OCI-LY1 (cell line): Measurements from ENCODE around the gene SLC25A25.
A peak's percentile ranks its signal among the peaks of the same experiment; 100 is the strongest.

Source experiments
- H2AFZ ChIP-seq: fragments of 200-600 bp; sonication (generic), shearing (Covaris generic); 2 replicates; pipeline ENCODE4 v1.6.0; 2014; ENCODE audit warnings: antibody characterized with exemption, mild to moderate bottlenecking, low read length
- H3F3A ChIP-seq: fragments of 200-600 bp; sonication (generic), shearing (Covaris generic); 2 replicates; pipeline ENCODE4 v1.6.0; 2014; ENCODE audit warnings: mild to moderate bottlenecking, antibody characterized with exemption, low read length, moderate library complexity; ENCODE audit not compliant: insufficient read depth
- H3K27ac ChIP-seq: fragments of 200-600 bp; sonication (generic); 2 replicates; pipeline ENCODE4 v1.5.1; 2014; ENCODE audit warnings: low read length, mixed run types, mild to moderate bottlenecking, low read depth; ENCODE audit not compliant: poor library complexity, severe bottlenecking
- H3K27me3 ChIP-seq: fragments of 200-600 bp; sonication (generic); 2 replicates; pipeline ENCODE4 v1.6.0; 2014; ENCODE audit warnings: antibody characterized with exemption, mild to moderate bottlenecking, low read length, moderate library complexity; ENCODE audit not compliant: insufficient read depth
- H3K36me3 ChIP-seq: fragments of 200-600 bp; sonication (generic); 2 replicates; pipeline ENCODE4 v1.6.1; 2014; ENCODE audit warnings: mild to moderate bottlenecking, antibody characterized with exemption, low read length, moderate library complexity, mixed read lengths; ENCODE audit not compliant: insufficient read depth
- H3K4me1 ChIP-seq: fragments of 200-600 bp; sonication (generic); 2 replicates; pipeline ENCODE4 v1.5.1; 2014; ENCODE audit warnings: mild to moderate bottlenecking, low read length, moderate library complexity; ENCODE audit not compliant: insufficient read depth, severe bottlenecking
- H3K4me2 ChIP-seq: fragments of 200-600 bp; sonication (generic), shearing (Covaris generic); 2 replicates; pipeline ENCODE4 v1.6.1; 2014; ENCODE audit warnings: low read length
- H3K4me3 ChIP-seq: fragments of 200-600 bp; sonication (generic); 2 replicates; pipeline ENCODE4 v1.5.1; 2014; ENCODE audit warnings: low read length, low read depth, mild to moderate bottlenecking, mixed read lengths; ENCODE audit not compliant: poor library complexity, severe bottlenecking
- H3K79me2 ChIP-seq: fragments of 200-600 bp; shearing (Covaris generic); 2 replicates; pipeline ENCODE4 v1.6.1; 2016; ENCODE audit warnings: mixed run types, low read length, mixed read lengths; ENCODE audit not compliant: insufficient read depth
- H3K9ac ChIP-seq: fragments of 200-600 bp; sonication (generic), shearing (Covaris generic); 2 replicates; pipeline ENCODE4 v1.6.1; 2014; ENCODE audit warnings: mild to moderate bottlenecking, low read length, mixed read lengths
- H3K9me2 ChIP-seq: fragments of 200-600 bp; sonication (generic), shearing (Covaris generic); 2 replicates; pipeline ENCODE4 v1.6.1; 2014; ENCODE audit warnings: low read depth, mild to moderate bottlenecking, low read length, mixed read lengths
- H3K9me3 ChIP-seq: fragments of 200-600 bp; shearing (Covaris generic); 2 replicates; pipeline ENCODE4 v1.6.1; 2014; ENCODE audit warnings: low read length, mixed read lengths
- H4K20me1 ChIP-seq: fragments of 200-600 bp; sonication (generic), shearing (Covaris generic); 2 replicates; pipeline ENCODE4 v1.6.0; 2016; ENCODE audit warnings: mild to moderate bottlenecking, low read length; ENCODE audit not compliant: insufficient read depth
- CTCF ChIP-seq: fragments of 200-600 bp; sonication (generic), shearing (Covaris generic); IDR thresholded peaks from 2 replicates; pipeline ENCODE4 v1.5.1; 2017; ENCODE audit warnings: mild to moderate bottlenecking, antibody characterized with exemption, low read length, moderate library complexity, mixed read lengths
- EZH2 ChIP-seq: fragments of 200-600 bp; sonication (generic), shearing (Covaris generic); IDR thresholded peaks from 2 replicates; pipeline ENCODE4 v1.8.0; 2017; ENCODE audit warnings: borderline replicate concordance, mixed run types, mild to moderate bottlenecking, antibody characterized with exemption, low read length, moderate library complexity, mixed read lengths

Gene SLC25A25

GRCh38 chr9:128116104-128117083 is 48.4 kb downstream of the SLC25A25 start:
- H3K4me2 ChIP-seq = no peak overlapping the region
- no peaks in the 10 kb centered on the region for H3F3A ChIP-seq
- no peak overlapping the region for H3K9ac ChIP-seq
- H2AFZ ChIP-seq = no peak overlapping the region
- TF ChIP-seq EZH2 (no peak), CTCF (no peak)
- no peaks in the 10 kb centered on the region for H3K9me2 ChIP-seq
- H3K4me3 ChIP-seq = no peak overlapping the region
- no peaks in the 10 kb centered on the region for H3K79me2 ChIP-seq
- H3K27me3 ChIP-seq = no peaks in the 10 kb centered on the region
- peaks cover 44% of the 10 kb centered on the region for H3K36me3 ChIP-seq
- H3K27ac ChIP-seq = peak overlapping the region; percentile 77
- peaks cover 22% of the 10 kb centered on the region for H3K4me1 ChIP-seq
- no peaks in the 10 kb centered on the region for H4K20me1 ChIP-seq
- no peaks in the 10 kb centered on the region for H3K9me3 ChIP-seq

DNA sequence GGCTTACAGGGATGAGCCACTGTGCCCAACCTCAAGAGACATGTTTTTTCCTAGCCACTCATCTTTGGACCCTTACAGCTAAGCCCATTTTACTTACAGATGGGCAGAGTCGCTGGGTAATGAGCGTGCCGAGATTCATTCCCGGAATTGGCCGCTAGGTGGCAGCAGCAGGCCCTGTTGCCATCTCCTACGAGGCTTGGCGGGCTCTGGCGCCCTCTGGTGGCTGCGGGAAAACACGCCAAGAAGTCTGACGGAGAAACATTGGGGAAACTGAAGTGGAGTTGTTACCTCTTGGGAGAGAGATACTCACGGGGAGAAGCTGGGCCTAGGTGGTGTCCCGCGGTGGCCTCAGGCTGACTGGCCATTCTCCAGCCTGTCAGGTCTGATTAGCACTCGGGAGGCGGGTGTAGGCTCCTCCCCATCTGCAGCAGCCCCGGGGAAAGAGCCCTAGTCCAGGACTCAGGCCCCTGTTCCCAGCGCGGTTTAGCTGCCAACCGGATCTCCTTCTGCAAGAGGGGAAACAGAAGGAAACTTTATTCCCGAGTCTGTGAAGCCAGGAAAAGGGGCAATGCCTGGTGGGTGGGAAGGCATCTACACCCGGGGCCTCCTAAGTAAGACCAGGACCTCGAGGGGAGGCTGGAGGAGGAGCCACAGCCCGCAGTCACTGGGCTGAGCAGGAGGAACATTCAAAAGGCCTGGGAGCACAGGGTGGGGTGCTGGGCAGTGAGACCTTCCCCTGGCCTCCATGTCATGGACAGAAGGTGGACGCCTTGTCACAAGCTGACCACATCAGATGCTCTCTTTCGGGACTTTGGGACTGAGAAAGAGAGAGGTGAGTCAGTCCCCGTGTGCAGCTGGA is 49.8 kb downstream of the SLC25A25 start:
- H3K4me2 ChIP-seq = no peak overlapping the region
- H3K9ac ChIP-seq = no peak overlapping the region
- H3K79me2 ChIP-seq = no peaks in the 10 kb centered on the region
- H3K27me3 ChIP-seq = no peaks in the 10 kb centered on the region
- peaks cover 22% of the 10 kb centered on the region for H3K4me1 ChIP-seq
- no peak overlapping the region for H2AFZ ChIP-seq
- H3K9me2 ChIP-seq = no peaks in the 10 kb centered on the region
- no peak overlapping the region for H3K4me3 ChIP-seq
- peak; percentile 100 for TF ChIP-seq CTCF
- no peak for TF ChIP-seq EZH2
- H3K9me3 ChIP-seq = no peaks in the 10 kb centered on the region
- peaks cover 51% of the 10 kb centered on the region for H3K36me3 ChIP-seq
- no peaks in the 10 kb centered on the region for H4K20me1 ChIP-seq
- no peaks in the 10 kb centered on the region for H3F3A ChIP-seq
- no peak overlapping the region for H3K27ac ChIP-seq

DNA sequence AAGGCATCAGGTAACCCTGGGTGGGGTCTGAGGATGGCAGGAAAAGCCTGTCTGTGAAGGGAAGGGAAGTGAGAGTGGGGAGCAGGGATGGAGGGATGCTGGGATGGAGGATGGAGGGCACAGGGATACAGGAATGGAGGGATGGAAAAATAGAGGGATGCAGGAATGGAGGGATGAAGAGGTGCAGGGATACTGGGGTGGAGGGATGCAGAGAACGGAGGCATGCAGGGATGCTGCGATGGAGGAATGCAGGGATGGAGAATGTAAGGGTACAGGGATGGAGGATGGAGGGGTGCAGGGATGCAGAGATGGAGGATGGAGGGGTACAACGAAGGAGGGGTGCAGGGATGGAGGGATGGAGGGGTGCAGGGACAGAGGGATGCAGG is 50.4 kb downstream of the SLC25A25 start:
- TF ChIP-seq EZH2 (no peak), CTCF (no peak)
- no peak overlapping the region for H3K9ac ChIP-seq
- H3K4me1 ChIP-seq = peaks cover 22% of the 10 kb centered on the region
- H3K4me2 ChIP-seq = no peak overlapping the region
- H3K27me3 ChIP-seq = no peaks in the 10 kb centered on the region
- H3K9me2 ChIP-seq = no peaks in the 10 kb centered on the region
- H3F3A ChIP-seq = no peaks in the 10 kb centered on the region
- H2AFZ ChIP-seq = no peak overlapping the region
- no peak overlapping the region for H3K27ac ChIP-seq
- H4K20me1 ChIP-seq = no peaks in the 10 kb centered on the region
- no peak overlapping the region for H3K4me3 ChIP-seq
- H3K36me3 ChIP-seq = peaks cover 47% of the 10 kb centered on the region
- no peaks in the 10 kb centered on the region for H3K79me2 ChIP-seq
- no peaks in the 10 kb centered on the region for H3K9me3 ChIP-seq
